Transverse colon (tissue), 4 donors: ENCODE data around the gene FAM107B. TPM values are rescaled to one million over a fixed set of nuclear protein-coding genes. Genes with fewer than 3 reads are reported as not detected.

Experiments
- DNase-seq: peaks from one replicate; pipeline ENCODE4 v3.0.0-alpha.2; 2019
- H3K27ac ChIP-seq, 4 donors: fragments of 200-600 bp; sonication (generic); 2 replicates each; pipeline ENCODE4 v1.5.1; 2016 to 2018; ENCODE audit warnings: inconsistent platforms in 4 of 4
- H3K27me3 ChIP-seq: fragments of 200-600 bp; sonication (generic); 2 replicates; pipeline ENCODE4 v1.5.1; 2017; ENCODE audit warnings: inconsistent platforms
- H3K36me3 ChIP-seq, 4 donors: fragments of 200-600 bp; sonication (generic); 2 replicates each; pipeline ENCODE4 v1.5.1; 2017 to 2019; ENCODE audit warnings: inconsistent platforms in 4 of 4
- H3K4me1 ChIP-seq, 4 donors: fragments of 200-600 bp; sonication (generic); 2 replicates each; pipeline ENCODE4 v1.5.1; 2017 to 2020; ENCODE audit warnings: inconsistent platforms in 4 of 4
- H3K4me3 ChIP-seq, 4 donors: fragments of 200-600 bp; sonication (generic); 1 replicate in 1 of 4; 2 replicates in 3 of 4; pipeline versions ENCODE4 v1.5.1 to v1.6.1; 2017 to 2019; ENCODE audit warnings: inconsistent platforms in 4 of 4
- H3K9me3 ChIP-seq, 2 donors: fragments of 200-600 bp; sonication (generic); 2 replicates each; pipeline ENCODE4 v1.5.1; 2017 to 2019; ENCODE audit warnings: inconsistent platforms in 2 of 2
- CTCF ChIP-seq, 5 experiments: fragments of 200-600 bp in 3 of 5; fragments of 450-650 bp in 2 of 5; sonication (generic) in 3 of 5; IDR thresholded peaks; 1 replicate in 2 of 5; 2 replicates in 3 of 5; pipeline ENCODE4 v1.5.1; 2016 to 2017; ENCODE audit warnings: antibody characterized with exemption in 5 of 5, inconsistent platforms in 3 of 5, mild to moderate bottlenecking in 2 of 5, moderate library complexity in 1 of 5
- EP300 ChIP-seq: sonication (generic); formaldehyde crosslinking; IDR thresholded peaks from one replicate; pipeline ENCODE4 v1.6.1; 2017; ENCODE audit warnings: antibody characterized with exemption, low read depth
- POLR2A ChIP-seq: fragments of 450-650 bp; IDR thresholded peaks from one replicate; pipeline ENCODE4 v1.6.1; 2016; ENCODE audit warnings: antibody characterized with exemption, mild to moderate bottlenecking, moderate library complexity
- POLR2AphosphoS5 ChIP-seq, 3 donors: sonication (generic); formaldehyde crosslinking; IDR thresholded peaks; one replicate each; pipeline ENCODE4 v1.6.1; 2016; ENCODE audit warnings: antibody characterized with exemption in 3 of 3
- WGBS, 2 donors: methylation state at CpG; one replicate each; pipeline ENCODE4 v1.1.5; 2018; ENCODE audit warnings: low coverage in 1 of 2; 5-methylcytosine and 5-hydroxymethylcytosine counted together
- in situ Hi-C, 4 donors: fragments of 200-750 bp; cut with MboI; loops; one replicate each; pipeline versions ENCODE4 v1.15.0 to v1.15.1; 2017; ENCODE audit warnings: low sequenced_read_pairs in 3 of 4, low pct_ligation_motif_present in 1 of 4, low pct_unique_long_range_greater_than_20kb in 1 of 4
- intact Hi-C: fragments of 100-400 bp; cut with DNase I; formaldehyde crosslinking; loops from one replicate; pipeline ENCODE4 v1.15.1; 2023; ENCODE audit warnings: low total_unique reads
- total RNA-seq, 4 donors: library from RNA; depleted of rRNA; stranded (reverse); fragments of >200 nt; gene quantifications; one replicate each; pipeline ENCODE4 v1.1.0, GENCODE V29; 2016

FAM107B gene
- total RNA-seq, 4 donors from 2014 or later: 23.9 to 71.0 (median 52.8) TPM

- Histone ChIP-seq H3K27me3 (no peaks in the 10 kb centered on the region), H3K9me3 (no peaks in the 10 kb centered on the region), H3K4me3 (no peak overlapping the region), H3K36me3 (no peaks in the 10 kb centered on the region), H3K4me1 (peaks cover 0 to 33% (median 15%) of the 10 kb centered on the region in 4 donors), H3K27ac (no peak overlapping the region)
- intact Hi-C loops: no loop called here
- WGBS, 2 donors: 67 to 79% methylated on average over 1 of the region's 1 CpG
- in situ Hi-C loops: no loop called here
- TF ChIP-seq POLR2A (no peak), CTCF (IDR thresholded peaks at IDR 0.05) (no peak), EP300 (no peak), POLR2AphosphoS5 (IDR thresholded peaks at IDR 0.05) (no peak)
- no peak for DNase-seq
These were observed 165.5 kb downstream of the FAM107B start for GRCh38 chr10:14609178-14609577.

- 79 to 100% methylated on average over 2 to 4 of the region's 4 CpGs for WGBS, 2 donors
- H3K4me3 ChIP-seq: no peak overlapping the region
- peaks cover 0 to 34% (median 15%) of the 10 kb centered on the region in 4 donors for H3K4me1 ChIP-seq
- H3K27ac ChIP-seq: no peak overlapping the region
- in situ Hi-C loops (no loop called here), intact Hi-C loops (no loop called here)
- H3K27me3 ChIP-seq: no peaks in the 10 kb centered on the region
- no peak for DNase-seq
- no peaks in the 10 kb centered on the region for H3K9me3 ChIP-seq
- no peak for TF ChIP-seq EP300
- no peak for TF ChIP-seq CTCF (IDR thresholded peaks at IDR 0.05)
- no peak for TF ChIP-seq POLR2A
- TF ChIP-seq POLR2AphosphoS5 (IDR thresholded peaks at IDR 0.05): no peak
- no peaks in the 10 kb centered on the region for H3K36me3 ChIP-seq
These were observed 166.2 kb downstream of the FAM107B start for GRCh38 chr10:14608381-14609001.

- WGBS, 2 donors: 50 to 94% methylated on average over 1 to 2 of the region's 2 CpGs
These were observed 168.1 kb downstream of the FAM107B start for GRCh38 chr10:14606633-14607032.

More at GRCh38 chr10:14606633-14607032, 168.1 kb downstream of the FAM107B start:
- intact Hi-C loops (no loop called here), in situ Hi-C loops (no loop called here)
- H3K27me3 ChIP-seq: no peaks in the 10 kb centered on the region
- H3K9me3 ChIP-seq: no peaks in the 10 kb centered on the region
- peaks cover 6 to 40% (median 15%) of the 10 kb centered on the region in 4 donors for H3K4me1 ChIP-seq
- no peak overlapping the region for H3K27ac ChIP-seq
- TF ChIP-seq CTCF (IDR thresholded peaks at IDR 0.05): no peak
- TF ChIP-seq POLR2AphosphoS5 (IDR thresholded peaks at IDR 0.05): no peak
- TF ChIP-seq EP300: no peak
- TF ChIP-seq POLR2A: no peak
- no peak overlapping the region for H3K4me3 ChIP-seq
- no peaks in the 10 kb centered on the region for H3K36me3 ChIP-seq
- no peak for DNase-seq
